HL-60 (cell line): ENCODE results near the gene STK25.

Experiments used
- DNase-seq, 2 experiments: peaks; one replicate each; pipeline ENCODE4 v3.0.0-alpha.2; 2010 to 2020; ENCODE audit warnings: low read depth in 1 of 2, low spot score in 1 of 2
- H3K27ac ChIP-seq: fragments of 250-450 bp; sonication (Bioruptor Pico); replicated peaks from 2 replicates; pipeline ENCODE4 v1.5.1; 2020; ENCODE audit warnings: mild to moderate bottlenecking, moderate library complexity
- H3K27me3 ChIP-seq: fragments of 250-450 bp; sonication (Bioruptor Pico); 2 replicates; pipeline ENCODE4 v1.5.1; 2021; ENCODE audit warnings: mild to moderate bottlenecking, moderate library complexity; ENCODE audit not compliant: insufficient read depth, poor library complexity, severe bottlenecking
- H3K4me3 ChIP-seq: replicated peaks from 2 replicates; pipeline ENCODE4 v1.5.1; 2011; ENCODE audit warnings: mild to moderate bottlenecking, control low read depth, low read length; ENCODE audit not compliant: insufficient read depth
- CTCF ChIP-seq: IDR thresholded peaks from one replicate; pipeline ENCODE4 v1.5.1; 2011; ENCODE audit warnings: low read length, control low read depth, inconsistent platforms; ENCODE audit not compliant: insufficient read depth
- GABPA ChIP-seq: IDR thresholded peaks from 2 replicates; pipeline ENCODE4 v1.6.1; 2012; ENCODE audit warnings: low read depth
- POLR2AphosphoS5 ChIP-seq: IDR thresholded peaks from 2 replicates; pipeline ENCODE4 v1.6.1; 2012; ENCODE audit warnings: low read depth
- REST ChIP-seq: IDR thresholded peaks from 2 replicates; pipeline ENCODE4 v1.6.1; 2012; ENCODE audit warnings: low read depth; ENCODE audit not compliant: insufficient replicate concordance
- SPI1 ChIP-seq: IDR thresholded peaks from 2 replicates; pipeline ENCODE4 v1.6.1; 2012; ENCODE audit warnings: low read depth, mild to moderate bottlenecking, borderline replicate concordance

STK25 gene

GRCh38 chr2:241532733-241533601 is 24.6 kb upstream of the STK25 start:
- DNase-seq: no peak
- TF ChIP-seq GABPA (no peak), CTCF (no peak), REST (no peak), POLR2AphosphoS5 (no peak), SPI1 (no peak)

GRCh38 chr2:241532168-241532567 is 23.8 kb upstream of the STK25 start:
- no peak for TF ChIP-seq REST
- TF ChIP-seq GABPA: no peak
- H3K4me3 ChIP-seq: no peak overlapping the region
- no peak for DNase-seq
- H3K27me3 ChIP-seq: peaks cover 5% of the 10 kb centered on the region
- H3K27ac ChIP-seq: no peak overlapping the region

More at GRCh38 chr2:241532733-241533601, 24.6 kb upstream of the STK25 start:
- peaks cover 5% of the 10 kb centered on the region for H3K27me3 ChIP-seq
- no peak overlapping the region for H3K27ac ChIP-seq
- H3K4me3 ChIP-seq: no peak overlapping the region

GRCh38 chr2:241531161-241531722 is 22.9 kb upstream of the STK25 start:
- no peak for TF ChIP-seq GABPA
- TF ChIP-seq REST: no peak
- no peak for TF ChIP-seq CTCF
- TF ChIP-seq SPI1: no peak
- no peak for TF ChIP-seq POLR2AphosphoS5
- H3K27me3 ChIP-seq: peaks cover 2% of the 10 kb centered on the region
- no peak overlapping the region for H3K4me3 ChIP-seq
- no peak overlapping the region for H3K27ac ChIP-seq
- no peak for DNase-seq
